ENCODE data around the gene PGRMC2. TPM values are rescaled to one million over a fixed set of nuclear protein-coding genes. Genes with fewer than 3 reads are reported as not detected.
"Not testable (repeated sequence)": the region's sequence is repeated elsewhere in the genome, so short reads cannot be mapped to it uniquely, and the experiment has no call there.

The PGRMC2 gene
- total RNA-seq, 2 experiments from 2014 or later = 38.5 to 48.1 TPM

GRCh38 chr4:128265550-128265949, 22.1 kb downstream of the PGRMC2 start:
- H3K4me3 Mint-ChIP-seq; POLR2A ChIA-PET; H3K27ac Mint-ChIP-seq; ATAC-seq; CTCF ChIA-PET; H3K27me3 Mint-ChIP-seq; intact Hi-C loops (cut with DNase I, micrococcal nuclease); H3K4me1 Mint-ChIP-seq; DNase-seq; H3K36me3 Mint-ChIP-seq (ENCODE audit: low read depth): not testable (repeated sequence)
- H3K9me3 Mint-ChIP-seq (ENCODE audit: low read depth) = peaks cover 11% of the 10 kb centered on the region

DNA sequence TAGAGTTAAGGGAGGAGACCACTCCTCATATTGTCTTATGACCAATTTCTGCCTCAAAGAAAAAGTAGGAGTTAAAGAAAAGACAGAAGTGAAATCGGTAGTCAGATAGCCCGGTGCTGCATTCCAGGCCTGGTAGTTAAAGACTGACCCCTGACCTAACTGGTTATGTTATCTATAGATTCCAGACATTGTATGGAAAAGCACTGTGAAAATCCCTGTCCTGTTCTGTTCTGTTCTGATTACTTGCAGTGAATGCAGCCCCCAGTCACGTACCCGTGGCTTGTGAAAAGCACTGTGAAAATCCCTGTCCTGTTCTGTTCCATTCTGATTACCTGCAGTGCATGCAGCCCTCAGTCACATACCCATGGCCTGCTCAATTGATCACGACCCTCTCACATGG, 27.7 kb downstream of the PGRMC2 start:
- H3K4me3 Mint-ChIP-seq; POLR2A ChIA-PET; ATAC-seq; CTCF ChIA-PET; DNase-seq; H3K27ac Mint-ChIP-seq; H3K36me3 Mint-ChIP-seq (ENCODE audit: low read depth); H3K9me3 Mint-ChIP-seq (ENCODE audit: low read depth); H3K4me1 Mint-ChIP-seq; intact Hi-C loops (cut with DNase I, micrococcal nuclease): not testable (repeated sequence)
- peaks cover 12% of the 10 kb centered on the region for H3K27me3 Mint-ChIP-seq

DNA sequence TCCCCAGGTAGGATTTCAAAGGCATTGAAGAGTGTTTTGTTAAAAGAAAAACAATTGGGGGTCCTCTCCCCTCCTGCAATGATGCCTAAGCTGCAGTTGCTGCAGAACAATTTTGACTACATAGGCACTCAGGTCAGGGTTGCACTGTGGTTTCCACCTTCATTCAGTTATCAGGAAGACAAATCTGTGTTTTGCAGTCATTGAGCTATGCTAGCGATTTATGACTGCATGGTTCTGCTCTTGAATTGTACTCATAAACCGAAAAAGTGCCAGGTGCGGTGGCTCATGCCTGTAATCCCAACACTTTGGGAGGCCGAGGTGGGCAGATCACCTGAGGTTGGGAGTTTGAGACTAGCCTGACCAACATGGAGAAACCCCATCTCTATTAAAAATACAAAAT, 29.4 kb downstream of the PGRMC2 start:
- H3K36me3 Mint-ChIP-seq (ENCODE audit: low read depth); H3K4me3 Mint-ChIP-seq; CTCF ChIA-PET; H3K4me1 Mint-ChIP-seq; H3K27ac Mint-ChIP-seq; POLR2A ChIA-PET; intact Hi-C loops (cut with DNase I, micrococcal nuclease); DNase-seq; H3K9me3 Mint-ChIP-seq (ENCODE audit: low read depth); ATAC-seq: not testable (repeated sequence)
- peaks cover 21% of the 10 kb centered on the region for H3K27me3 Mint-ChIP-seq

DNA sequence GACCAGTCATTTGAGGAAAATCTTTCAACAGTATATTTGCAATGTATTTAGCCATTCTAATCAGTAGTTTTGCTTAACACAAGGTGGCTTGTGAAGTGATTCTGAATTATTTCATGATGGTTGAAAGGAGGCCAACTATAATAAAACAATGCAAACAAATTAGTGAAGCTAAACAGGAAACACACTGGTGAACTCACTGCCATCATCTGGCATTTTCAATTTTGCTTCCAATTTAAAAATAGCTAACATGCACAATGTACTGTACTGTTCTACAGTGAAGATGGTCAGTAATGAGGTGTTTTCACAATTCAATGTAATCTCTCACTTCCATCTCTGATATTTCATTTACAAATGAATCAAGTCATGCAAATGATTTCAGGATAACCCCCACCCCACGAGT, 31.1 kb downstream of the PGRMC2 start:
- no peaks in the 10 kb centered on the region for H3K9me3 Mint-ChIP-seq (ENCODE audit: low read depth)
- no peak overlapping the region for H3K27ac Mint-ChIP-seq
- ChIA-PET POLR2A (no interaction called here), CTCF (no interaction called here)
- peaks cover 22% of the 10 kb centered on the region for H3K27me3 Mint-ChIP-seq
- H3K36me3 Mint-ChIP-seq (ENCODE audit: low read depth) = no peaks in the 10 kb centered on the region
- no peak overlapping the region for H3K4me3 Mint-ChIP-seq
- ATAC-seq = no peak
- no peaks in the 10 kb centered on the region for H3K4me1 Mint-ChIP-seq
- no peak for DNase-seq
- intact Hi-C loops (cut with DNase I, micrococcal nuclease) = no loop called here

GRCh38 chr4:128255906-128256305, 31.7 kb downstream of the PGRMC2 start:
- DNase-seq (no peak), ATAC-seq (no peak)
- peaks cover 22% of the 10 kb centered on the region for H3K27me3 Mint-ChIP-seq
- no peaks in the 10 kb centered on the region for H3K4me1 Mint-ChIP-seq
- H3K36me3 Mint-ChIP-seq (ENCODE audit: low read depth) = no peaks in the 10 kb centered on the region
- H3K27ac Mint-ChIP-seq = no peak overlapping the region
- ChIA-PET POLR2A (no interaction called here), CTCF (no interaction called here)
- no peaks in the 10 kb centered on the region for H3K9me3 Mint-ChIP-seq (ENCODE audit: low read depth)
- intact Hi-C loops (cut with DNase I, micrococcal nuclease) = no loop called here
- no peak overlapping the region for H3K4me3 Mint-ChIP-seq

- intact Hi-C loops (cut with DNase I, micrococcal nuclease) = no loop called here
- H3K4me3 Mint-ChIP-seq = no peak overlapping the region
- DNase-seq (no peak), ATAC-seq (no peak)
- H3K36me3 Mint-ChIP-seq (ENCODE audit: low read depth) = no peaks in the 10 kb centered on the region
- ChIA-PET CTCF (no interaction called here), POLR2A (no interaction called here)
- H3K4me1 Mint-ChIP-seq = no peaks in the 10 kb centered on the region
- peaks cover 14% of the 10 kb centered on the region for H3K27me3 Mint-ChIP-seq
- H3K27ac Mint-ChIP-seq = no peak overlapping the region
- H3K9me3 Mint-ChIP-seq (ENCODE audit: low read depth) = peaks cover 11% of the 10 kb centered on the region
These were observed 37.6 kb downstream of the PGRMC2 start for GRCh38 chr4:128249787-128250668.

DNA sequence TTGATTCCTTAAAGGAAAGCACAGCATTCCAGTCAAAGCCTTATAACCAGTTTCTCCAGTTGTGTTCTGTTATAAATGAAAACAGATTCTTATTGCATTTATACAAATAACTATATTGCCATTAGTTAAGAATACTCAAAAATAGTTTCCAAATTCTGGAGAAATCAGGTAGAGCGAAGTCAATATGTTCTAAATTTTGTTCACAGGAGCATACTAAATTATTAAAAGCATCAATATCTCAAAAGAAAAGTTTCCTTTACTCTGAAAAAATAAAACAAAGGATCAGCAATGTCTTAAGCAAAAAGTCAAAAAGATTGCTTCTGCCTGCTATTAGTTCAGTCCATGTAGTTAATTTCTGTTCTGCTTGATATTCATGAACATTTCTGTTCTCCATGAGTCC, 39.7 kb downstream of the PGRMC2 start:
- H3K36me3 Mint-ChIP-seq (ENCODE audit: low read depth) = no peaks in the 10 kb centered on the region
- no peak for DNase-seq
- intact Hi-C loops (cut with DNase I, micrococcal nuclease) = no loop called here
- peaks cover 11% of the 10 kb centered on the region for H3K9me3 Mint-ChIP-seq (ENCODE audit: low read depth)
- H3K27ac Mint-ChIP-seq = no peak overlapping the region
- no peak overlapping the region for H3K4me3 Mint-ChIP-seq
- peaks cover 4% of the 10 kb centered on the region for H3K27me3 Mint-ChIP-seq
- CTCF ChIA-PET = no interaction called here
- H3K4me1 Mint-ChIP-seq = no peaks in the 10 kb centered on the region
- ATAC-seq = no peak
- POLR2A ChIA-PET = no interaction called here

DNA sequence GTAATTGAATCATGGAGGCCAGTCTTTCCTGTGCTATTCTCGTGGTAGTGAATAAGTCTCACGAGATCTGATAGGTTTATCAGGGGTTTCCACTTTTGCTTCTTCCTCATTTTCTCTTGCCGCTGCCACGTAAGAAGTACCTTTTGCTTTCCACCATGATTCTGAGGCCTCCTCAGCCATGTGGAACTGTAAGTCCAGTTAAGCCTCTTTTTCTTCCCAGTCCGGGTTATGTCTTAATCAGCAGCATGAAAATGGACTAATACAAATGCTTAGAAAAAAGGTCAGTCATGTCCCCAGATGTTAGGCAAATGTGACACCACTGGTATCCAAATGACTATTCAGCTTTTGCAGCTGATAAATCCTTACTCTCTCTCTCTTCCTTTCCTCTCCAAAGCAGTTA, 42.2 kb downstream of the PGRMC2 start:
- H3K27me3 Mint-ChIP-seq; ATAC-seq; H3K36me3 Mint-ChIP-seq (ENCODE audit: low read depth); H3K4me1 Mint-ChIP-seq; H3K27ac Mint-ChIP-seq; intact Hi-C loops (cut with DNase I, micrococcal nuclease); POLR2A ChIA-PET; DNase-seq; H3K4me3 Mint-ChIP-seq: not testable (repeated sequence)
- CTCF ChIA-PET = interaction anchor here (0.7 kb wide), 2 partner anchors 210 to 340 kb away, joined by 3 to 4 read pairs; no protein-coding TSS in a partner anchor
- peaks cover 10% of the 10 kb centered on the region for H3K9me3 Mint-ChIP-seq (ENCODE audit: low read depth)

GRCh38 chr4:128244379-128244778, 43.2 kb downstream of the PGRMC2 start:
- ChIA-PET CTCF (interaction anchor here (0.6 to 0.7 kb wide), 3 partner anchors 39 to 341 kb away, joined by 3 to 4 read pairs (median 3); no protein-coding TSS in a partner anchor), POLR2A (no interaction called here)
- H3K9me3 Mint-ChIP-seq (ENCODE audit: low read depth) = peaks cover 5% of the 10 kb centered on the region
- no peaks in the 10 kb centered on the region for H3K36me3 Mint-ChIP-seq (ENCODE audit: low read depth)
- peaks cover 5% of the 10 kb centered on the region for H3K27me3 Mint-ChIP-seq
- no peak overlapping the region for H3K27ac Mint-ChIP-seq
- no peak overlapping the region for H3K4me3 Mint-ChIP-seq
- H3K4me1 Mint-ChIP-seq = no peaks in the 10 kb centered on the region
- intact Hi-C loops (cut with DNase I, micrococcal nuclease) = no loop called here
- DNase-seq (no peak), ATAC-seq (no peak)

- intact Hi-C loops (cut with DNase I, micrococcal nuclease) = no loop called here
- no peak overlapping the region for H3K27ac Mint-ChIP-seq
- ChIA-PET CTCF (no interaction called here), POLR2A (no interaction called here)
- H3K9me3 Mint-ChIP-seq (ENCODE audit: low read depth) = peaks cover 2% of the 10 kb centered on the region
- peaks cover 5% of the 10 kb centered on the region for H3K27me3 Mint-ChIP-seq
- ATAC-seq (no peak), DNase-seq (no peak)
- no peaks in the 10 kb centered on the region for H3K4me1 Mint-ChIP-seq
- H3K36me3 Mint-ChIP-seq (ENCODE audit: low read depth) = no peaks in the 10 kb centered on the region
- H3K4me3 Mint-ChIP-seq = no peak overlapping the region
These were observed 45.0 kb downstream of the PGRMC2 start for GRCh38 chr4:128242601-128243000.

DNA sequence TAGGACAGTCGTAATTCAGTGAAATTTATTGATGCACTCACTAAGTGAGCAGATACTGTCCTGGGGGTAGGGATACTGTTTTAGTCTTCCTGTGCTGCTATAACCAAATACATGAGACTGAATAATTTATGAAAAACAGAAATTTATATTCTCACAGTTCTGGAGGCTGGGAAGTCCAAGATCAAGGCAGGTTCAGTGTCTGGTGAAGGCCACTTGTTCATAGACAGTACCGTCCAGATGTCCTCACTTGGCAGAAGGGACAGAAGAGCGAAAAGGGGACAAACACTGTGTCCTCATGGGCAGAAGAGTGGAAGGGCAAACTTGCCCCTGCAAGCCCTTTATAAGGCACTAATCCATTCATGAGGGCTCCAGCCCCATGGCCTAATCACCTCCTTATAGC, 45.6 kb downstream of the PGRMC2 start:
- no peak overlapping the region for H3K4me3 Mint-ChIP-seq
- POLR2A ChIA-PET = no interaction called here

GRCh38 chr4:128241425-128241913, 46.1 kb downstream of the PGRMC2 start:
- H3K27ac Mint-ChIP-seq = no peak overlapping the region
- CTCF ChIA-PET = no interaction called here
- H3K4me3 Mint-ChIP-seq = no peak overlapping the region

More for the DNA sequence above, 45.6 kb downstream of the PGRMC2 start:
- no peak overlapping the region for H3K27ac Mint-ChIP-seq
- no peaks in the 10 kb centered on the region for H3K9me3 Mint-ChIP-seq (ENCODE audit: low read depth)
- intact Hi-C loops (cut with DNase I, micrococcal nuclease) = no loop called here
- H3K36me3 Mint-ChIP-seq (ENCODE audit: low read depth) = no peaks in the 10 kb centered on the region
- CTCF ChIA-PET = no interaction called here
- H3K4me1 Mint-ChIP-seq = no peaks in the 10 kb centered on the region
- peaks cover 5% of the 10 kb centered on the region for H3K27me3 Mint-ChIP-seq
- ATAC-seq (no peak), DNase-seq (no peak)

More at GRCh38 chr4:128241425-128241913, 46.1 kb downstream of the PGRMC2 start:
- no peaks in the 10 kb centered on the region for H3K36me3 Mint-ChIP-seq (ENCODE audit: low read depth)
- peaks cover 5% of the 10 kb centered on the region for H3K27me3 Mint-ChIP-seq
- ATAC-seq = no peak
- DNase-seq = no peak
- no peaks in the 10 kb centered on the region for H3K4me1 Mint-ChIP-seq
- intact Hi-C loops (cut with DNase I, micrococcal nuclease) = no loop called here
- POLR2A ChIA-PET = no interaction called here
- no peaks in the 10 kb centered on the region for H3K9me3 Mint-ChIP-seq (ENCODE audit: low read depth)
